ENCODE measurements around the gene NMRK1. TPM values are rescaled to one million over a fixed set of nuclear protein-coding genes. Genes with fewer than 3 reads are reported as not detected.

NMRK1 gene
- total RNA-seq, 4 donors from 2014 or later, result 20.8 to 53.8 (median 28.1) TPM

DNA sequence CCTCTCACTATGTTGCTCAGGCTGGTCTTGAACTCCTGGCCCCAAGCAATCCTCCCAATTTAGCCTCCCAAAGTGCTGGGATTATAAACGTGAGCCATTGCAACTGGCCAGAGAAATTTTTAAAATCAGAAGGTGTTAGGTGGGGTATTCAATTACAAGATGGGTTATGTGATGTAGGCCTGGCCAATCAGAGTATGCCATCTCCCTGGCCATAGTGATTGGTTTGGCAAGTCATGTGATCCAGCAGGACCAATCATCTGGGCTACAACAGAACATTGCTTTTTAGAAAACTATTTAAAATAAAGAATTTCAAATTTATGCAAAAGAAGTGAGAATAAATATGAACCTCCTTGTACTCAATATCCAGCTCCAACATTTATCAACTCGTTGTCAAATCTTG lies 22.4 kb downstream of the NMRK1 start:
- DNase-seq, result no peak
- TF ChIP-seq POLR2A (IDR thresholded peaks at IDR 0.05), result no peak
- TF ChIP-seq, protein P1, sequence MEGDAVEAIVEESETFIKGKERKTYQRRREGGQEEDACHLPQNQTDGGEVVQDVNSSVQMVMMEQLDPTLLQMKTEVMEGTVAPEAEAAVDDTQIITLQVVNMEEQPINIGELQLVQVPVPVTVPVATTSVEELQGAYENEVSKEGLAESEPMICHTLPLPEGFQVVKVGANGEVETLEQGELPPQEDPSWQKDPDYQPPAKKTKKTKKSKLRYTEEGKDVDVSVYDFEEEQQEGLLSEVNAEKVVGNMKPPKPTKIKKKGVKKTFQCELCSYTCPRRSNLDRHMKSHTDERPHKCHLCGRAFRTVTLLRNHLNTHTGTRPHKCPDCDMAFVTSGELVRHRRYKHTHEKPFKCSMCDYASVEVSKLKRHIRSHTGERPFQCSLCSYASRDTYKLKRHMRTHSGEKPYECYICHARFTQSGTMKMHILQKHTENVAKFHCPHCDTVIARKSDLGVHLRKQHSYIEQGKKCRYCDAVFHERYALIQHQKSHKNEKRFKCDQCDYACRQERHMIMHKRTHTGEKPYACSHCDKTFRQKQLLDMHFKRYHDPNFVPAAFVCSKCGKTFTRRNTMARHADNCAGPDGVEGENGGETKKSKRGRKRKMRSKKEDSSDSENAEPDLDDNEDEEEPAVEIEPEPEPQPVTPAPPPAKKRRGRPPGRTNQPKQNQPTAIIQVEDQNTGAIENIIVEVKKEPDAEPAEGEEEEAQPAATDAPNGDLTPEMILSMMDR (IDR thresholded peaks at IDR 0.05), result no peak
- intact Hi-C loops (cut with DNase I), result no loop called here
- Histone ChIP-seq H3K36me3 (peaks cover 12 to 19% of the 10 kb centered on the region in 2 donors), H3K4me3 (replicated peaks in 1 of 3) (no peak overlapping the region), H3K9me3 (no peaks in the 10 kb centered on the region), H3K27me3 (no peaks in the 10 kb centered on the region), H3K4me1 (no peaks in the 10 kb centered on the region), H3K27ac (no peak overlapping the region)
- 48 to 98% methylated on average over 2 of the region's 2 CpGs for WGBS, 2 donors

DNA sequence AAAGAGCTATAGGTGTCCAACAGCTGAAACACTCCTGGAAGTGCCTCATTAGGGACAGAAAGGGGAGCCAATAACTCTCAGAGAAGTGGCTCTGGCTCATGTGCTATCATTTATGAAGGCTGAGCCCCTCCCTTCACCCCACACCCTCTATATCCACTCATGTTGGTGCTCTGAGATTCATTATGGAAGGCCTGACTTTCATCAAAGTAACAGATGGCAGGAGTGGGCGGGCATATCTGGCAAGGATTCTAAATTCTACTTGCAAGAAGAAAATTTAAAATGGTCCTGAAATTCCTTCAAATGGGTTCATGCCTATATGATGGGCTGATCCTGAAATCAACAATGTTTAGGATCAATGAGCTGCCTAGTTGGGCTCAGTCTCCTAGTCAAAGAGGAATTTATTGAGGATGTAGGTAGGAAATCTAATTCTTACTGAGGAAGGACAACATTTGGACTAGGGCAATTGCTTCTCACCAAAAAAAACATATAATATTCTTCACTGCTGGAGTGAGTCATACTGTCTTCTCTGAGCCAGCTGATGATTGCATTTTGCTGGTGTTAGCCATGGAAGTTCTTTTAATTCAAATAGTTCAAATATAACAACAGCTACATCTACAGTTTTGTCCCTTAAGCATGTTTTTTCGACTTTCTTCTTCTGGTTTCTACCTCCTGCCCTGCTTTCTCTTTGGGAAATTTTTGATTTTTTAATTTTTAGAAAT lies 23.5 kb downstream of the NMRK1 start:
- DNase-seq, result no peak
- Histone ChIP-seq H3K9me3 (no peaks in the 10 kb centered on the region), H3K4me3 (replicated peaks in 1 of 3) (no peak overlapping the region), H3K27me3 (no peaks in the 10 kb centered on the region), H3K36me3 (peaks cover 12 to 19% of the 10 kb centered on the region in 2 donors), H3K4me1 (no peaks in the 10 kb centered on the region), H3K27ac (no peak overlapping the region)
- 96 to 98% methylated on average over 2 of the region's 2 CpGs for WGBS, 2 donors
- TF ChIP-seq, protein P1 (IDR thresholded peaks at IDR 0.05), result no peak
- TF ChIP-seq POLR2A (IDR thresholded peaks at IDR 0.05), result no peak
- intact Hi-C loops (cut with DNase I), result no loop called here

DNA sequence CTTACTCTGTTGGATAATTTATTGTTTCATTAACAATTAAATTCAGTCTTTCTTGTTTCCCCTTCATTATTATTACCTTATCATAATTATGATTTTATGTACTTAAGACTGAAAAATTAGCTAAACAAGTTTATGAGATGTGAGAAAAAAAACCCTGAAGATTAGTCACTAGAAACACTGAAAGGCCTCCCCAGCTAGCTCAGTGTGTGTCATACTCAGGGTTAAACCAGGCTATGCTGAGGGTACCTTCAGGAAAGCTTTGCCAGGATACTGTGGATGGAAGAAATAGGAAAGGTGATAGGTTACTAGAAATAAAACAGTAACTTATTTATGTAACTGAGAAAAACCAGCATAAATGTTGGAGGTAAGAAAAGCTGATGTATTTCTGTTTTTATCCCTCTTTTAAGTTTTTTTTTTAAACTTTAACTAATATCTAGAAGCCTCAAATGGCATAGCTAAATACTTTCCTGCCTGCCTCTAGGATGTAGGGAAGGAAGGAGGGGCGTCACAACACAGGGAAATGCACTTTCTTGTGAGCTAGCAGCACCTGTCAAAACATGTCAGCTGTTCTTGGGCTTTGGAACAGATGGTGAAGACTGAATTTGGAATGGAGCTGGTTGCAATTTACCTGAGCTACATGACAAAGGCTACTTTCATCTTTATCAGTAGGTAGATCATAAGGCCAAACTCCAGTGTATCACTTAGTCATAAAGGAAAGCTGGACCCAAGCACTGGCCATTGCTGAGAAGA lies 24.2 kb downstream of the NMRK1 start:
- intact Hi-C loops (cut with DNase I), result no loop called here
- Histone ChIP-seq H3K4me1 (no peaks in the 10 kb centered on the region), H3K27ac (no peak overlapping the region), H3K4me3 (replicated peaks in 1 of 3) (no peak overlapping the region), H3K36me3 (peaks cover 12 to 19% of the 10 kb centered on the region in 2 donors), H3K27me3 (no peaks in the 10 kb centered on the region), H3K9me3 (no peaks in the 10 kb centered on the region)
- no peak for TF ChIP-seq POLR2A (IDR thresholded peaks at IDR 0.05)
- TF ChIP-seq, protein P1 (IDR thresholded peaks at IDR 0.05), result no peak
- no peak for DNase-seq
- 86 to 88% methylated on average over 1 of the region's 1 CpG for WGBS, 2 donors

DNA sequence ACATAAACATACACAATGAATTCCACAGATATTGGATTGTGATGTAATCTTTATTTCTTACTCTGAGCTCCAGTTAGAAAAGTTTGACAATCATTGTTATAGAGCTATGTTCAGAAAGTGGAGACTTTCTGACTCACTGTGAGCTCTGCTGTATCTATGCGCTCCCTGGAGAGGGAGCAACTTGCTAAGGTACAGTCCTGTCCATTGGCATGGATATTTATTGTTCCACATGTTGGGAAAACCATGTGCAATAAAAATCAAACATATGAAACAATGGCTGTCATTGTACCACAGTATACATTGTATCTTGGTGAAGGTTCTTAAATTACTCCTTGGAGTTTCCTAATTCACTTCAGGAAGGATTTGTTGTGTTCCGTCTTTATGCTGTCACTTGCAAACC lies 26.8 kb downstream of the NMRK1 start:
- peaks cover 12 to 14% of the 10 kb centered on the region in 2 donors for H3K36me3 ChIP-seq
- H3K4me3 ChIP-seq (replicated peaks in 1 of 3), result no peak overlapping the region
- H3K9me3 ChIP-seq, result no peaks in the 10 kb centered on the region
- H3K27ac ChIP-seq, result no peak overlapping the region
- TF ChIP-seq, protein P1 (IDR thresholded peaks at IDR 0.05), result no peak
- no peak for TF ChIP-seq POLR2A (IDR thresholded peaks at IDR 0.05)
- no peaks in the 10 kb centered on the region for H3K4me1 ChIP-seq
- 98% methylated on average over 2 of the region's 2 CpGs for WGBS, 2 donors
- no peak for DNase-seq
- intact Hi-C loops (cut with DNase I), result no loop called here
- H3K27me3 ChIP-seq, result no peaks in the 10 kb centered on the region
